ENCODE data around the gene PHYKPL.

GRCh38 chr5:178196281-178196812 lies 36.3 kb downstream of the PHYKPL start:
- TF ChIP-seq CTCF (IDR thresholded peaks at IDR 0.05) = no peak
- TF ChIP-seq REST (IDR thresholded peaks at IDR 0.05; ENCODE audit: insufficient read depth in 1 of 2, low read depth in 2 of 2, low read length in 1 of 2) = no peak
- no peak for TF ChIP-seq POLR2AphosphoS5 (IDR thresholded peaks at IDR 0.05; ENCODE audit: low read depth, low read length)
- no peak for TF ChIP-seq TCF7L2 (IDR thresholded peaks at IDR 0.05; ENCODE audit: low read depth, low read length)
- TF ChIP-seq SIN3A (IDR thresholded peaks at IDR 0.05; ENCODE audit: borderline replicate concordance, insufficient read depth, low read depth, low read length) = no peak
